ENCODE measurements around the gene RNU7-1.

RNU7-1 gene

GRCh38 chr12:6917491-6918231 is 26.0 kb upstream of the RNU7-1 start:
- ATAC-seq (no peak), DNase-seq (no peak)

GRCh38 chr12:6919588-6919987 is 24.0 kb upstream of the RNU7-1 start:
- ATAC-seq (no peak), DNase-seq (no peak)

- no peak for DNase-seq
- no peak for ATAC-seq
Measured at GRCh38 chr12:6921539-6921938, 22.1 kb upstream of the RNU7-1 start.

- ATAC-seq (no peak), DNase-seq (no peak)
Measured at GRCh38 chr12:6921996-6922946, 21.3 kb upstream of the RNU7-1 start.

DNA sequence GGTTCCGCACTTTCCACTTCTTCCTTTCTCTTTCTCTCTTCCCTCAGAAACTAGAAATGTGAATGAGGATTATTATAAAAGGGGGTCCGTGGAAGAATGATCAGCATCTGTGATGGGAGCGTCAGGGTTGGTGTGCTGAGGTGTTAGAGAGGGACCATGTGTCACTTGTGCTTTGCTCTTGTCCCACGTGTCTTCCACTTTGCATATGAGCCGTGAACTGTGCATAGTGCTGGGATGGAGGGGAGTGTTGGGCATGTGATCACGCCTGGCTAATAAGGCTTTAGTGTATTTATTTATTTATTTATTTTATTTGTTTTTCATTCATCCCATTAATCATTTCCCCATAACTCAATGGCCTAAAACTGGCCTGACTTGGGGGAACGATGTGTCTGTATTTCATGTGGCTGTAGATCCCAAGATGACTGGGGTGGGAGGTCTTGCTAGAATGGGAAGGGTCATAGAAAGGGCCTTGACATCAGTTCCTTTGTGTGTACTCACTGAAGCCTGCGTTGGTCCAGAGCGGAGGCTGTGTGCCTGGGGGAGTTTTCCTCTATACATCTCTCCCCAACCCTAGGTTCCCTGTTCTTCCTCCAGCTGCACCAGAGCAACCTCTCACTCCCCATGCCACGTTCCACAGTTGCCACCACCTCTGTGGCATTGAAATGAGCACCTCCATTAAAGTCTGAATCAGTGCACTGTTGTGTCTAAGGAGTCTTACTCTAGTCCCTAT is 20.4 kb upstream of the RNU7-1 start:
- ATAC-seq (no peak), DNase-seq (no peak)

DNA sequence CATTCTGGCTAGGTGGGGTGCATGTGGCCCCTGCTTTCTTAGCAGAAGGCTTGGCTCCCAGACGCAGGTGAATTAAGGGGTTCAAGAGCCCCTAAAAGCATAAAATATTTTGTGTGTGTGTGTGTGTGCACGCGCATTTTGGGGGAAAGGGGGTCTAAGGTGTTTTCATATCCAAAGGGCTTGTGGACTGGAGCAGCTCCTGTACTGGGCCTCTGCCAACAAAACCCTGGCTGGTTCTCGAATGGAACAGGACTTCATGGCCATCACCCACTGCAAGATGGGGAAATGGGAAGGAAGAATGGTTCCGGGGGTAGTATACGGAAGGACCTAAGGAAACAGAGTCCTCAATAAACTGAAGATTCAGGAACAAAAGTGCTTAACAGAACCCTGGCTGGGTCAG is 19.8 kb upstream of the RNU7-1 start:
- ATAC-seq (no peak), DNase-seq (no peak)

DNA sequence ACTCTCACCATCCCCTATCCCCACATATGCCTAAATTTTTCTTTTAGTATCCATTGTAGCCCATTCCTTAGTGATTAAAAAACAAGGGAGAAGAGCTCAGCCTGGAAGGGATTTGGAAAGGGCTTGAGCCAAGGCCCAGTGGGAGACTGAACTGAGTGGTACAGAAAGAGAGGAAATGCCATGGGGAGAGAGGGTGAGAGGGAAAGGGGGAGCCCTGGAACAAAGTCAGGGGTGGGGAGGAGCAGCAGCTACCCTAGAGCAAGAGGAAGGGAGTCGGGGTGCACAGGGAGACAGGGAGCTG is 18.4 kb upstream of the RNU7-1 start:
- ATAC-seq (no peak), DNase-seq (no peak)

GRCh38 chr12:6925540-6926279 is 17.9 kb upstream of the RNU7-1 start:
- DNase-seq (no peak), ATAC-seq (no peak)

- peak; percentile 24 for ATAC-seq
- DNase-seq, result peak; percentile 62
Measured at GRCh38 chr12:6927379-6928021, 16.1 kb upstream of the RNU7-1 start, which contains the start of gene ATN1. ATN1 (plus strand) TSS chr12:6927959; CDS start chr12:6934002, 6,043 bp downstream.

DNA sequence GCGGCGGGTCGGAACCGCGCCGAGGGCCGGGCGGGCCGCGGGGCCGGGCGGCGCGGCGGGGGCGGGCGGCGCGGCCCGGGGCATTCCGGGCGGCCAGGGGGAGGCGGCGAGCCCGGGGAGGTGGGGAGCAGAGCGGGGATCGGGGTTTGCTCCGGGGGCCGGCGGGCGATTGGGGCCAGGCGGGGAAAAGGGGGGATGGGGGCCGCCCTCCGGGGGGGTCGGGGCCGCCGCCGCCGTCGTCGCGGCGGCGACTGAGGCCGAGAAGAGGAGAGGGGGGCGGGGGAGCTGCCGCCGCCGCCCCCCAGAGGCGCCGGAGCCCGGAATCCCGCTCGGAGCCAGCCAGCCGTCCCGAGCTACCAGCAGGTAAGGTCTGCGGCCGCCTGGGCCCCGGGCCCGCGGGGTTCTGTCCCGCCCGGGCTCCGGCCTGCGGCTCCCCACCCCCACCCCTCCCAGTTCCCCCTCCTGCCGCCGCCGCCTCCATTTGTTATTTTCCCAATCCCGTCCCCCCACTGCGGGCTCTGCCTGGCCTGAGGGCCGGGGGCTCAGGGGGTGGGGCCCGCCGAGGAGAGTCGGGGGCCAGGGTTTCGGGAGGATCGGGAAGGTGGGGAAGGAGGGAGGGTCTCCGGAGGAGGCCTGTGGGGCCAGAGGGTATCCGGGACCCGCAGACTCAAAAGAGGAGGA is 15.5 kb upstream of the RNU7-1 start:
- ATAC-seq (peak; percentile 7), DNase-seq (no peak)

DNA sequence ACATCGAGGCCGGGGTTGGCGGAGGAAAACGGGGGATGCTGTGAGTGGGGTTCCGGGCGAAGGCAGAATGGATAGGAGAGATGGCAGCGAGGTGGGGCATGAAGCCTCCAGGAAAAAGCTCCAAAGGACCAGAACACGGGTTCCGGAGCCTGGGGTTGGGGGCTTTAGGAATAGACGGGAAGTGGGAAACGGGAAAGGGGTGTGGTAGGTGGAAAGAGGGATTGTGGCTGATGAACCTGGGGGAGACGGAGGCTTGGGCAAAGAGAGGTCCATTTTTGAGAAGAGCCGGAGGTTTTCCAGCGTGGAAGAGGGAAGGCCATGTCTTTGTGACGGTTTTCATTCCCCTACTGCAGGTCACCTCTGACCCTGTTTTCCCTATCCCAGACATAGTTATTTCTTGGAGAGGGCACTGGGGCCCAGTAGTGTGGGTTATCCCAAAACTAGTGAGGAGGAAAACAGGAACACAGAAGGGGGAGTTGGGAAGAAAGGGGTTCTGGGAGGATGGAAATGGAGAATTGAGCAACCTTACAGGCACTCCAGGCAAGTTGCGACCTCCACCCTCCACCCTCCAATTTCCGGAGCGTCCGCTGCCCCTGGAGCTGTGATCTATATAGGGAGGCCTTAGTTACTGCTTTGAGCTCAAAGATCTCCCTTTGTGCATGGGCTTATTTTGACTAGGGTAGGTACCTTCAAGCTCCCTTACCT is 14.8 kb upstream of the RNU7-1 start:
- DNase-seq, result no peak
- ATAC-seq, result no peak

- ATAC-seq (no peak), DNase-seq (no peak)
Measured at GRCh38 chr12:6929466-6930452, 13.9 kb upstream of the RNU7-1 start.

GRCh38 chr12:6932766-6933165 is 10.8 kb upstream of the RNU7-1 start:
- ATAC-seq, result no peak

DNA sequence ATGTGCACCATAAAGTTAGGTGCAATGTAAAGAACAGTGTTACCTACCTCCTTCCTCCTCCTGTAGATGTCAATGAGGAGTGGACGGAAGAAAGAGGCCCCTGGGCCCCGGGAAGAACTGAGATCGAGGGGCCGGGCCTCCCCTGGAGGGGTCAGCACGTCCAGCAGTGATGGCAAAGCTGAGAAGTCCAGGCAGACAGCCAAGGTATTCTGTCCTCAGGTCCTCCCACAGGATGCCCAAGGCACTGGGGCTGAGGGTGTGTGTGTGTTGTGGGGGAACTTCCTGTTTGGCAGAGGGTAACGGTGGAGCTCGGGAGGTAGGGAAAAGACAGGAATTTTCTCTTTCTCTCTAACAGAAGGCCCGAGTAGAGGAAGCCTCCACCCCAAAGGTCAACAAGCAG is 9.5 kb upstream of the RNU7-1 start:
- ATAC-seq (no peak), DNase-seq (no peak)

More at GRCh38 chr12:6932766-6933165, 10.8 kb upstream of the RNU7-1 start:
- DNase-seq, result no peak

DNA sequence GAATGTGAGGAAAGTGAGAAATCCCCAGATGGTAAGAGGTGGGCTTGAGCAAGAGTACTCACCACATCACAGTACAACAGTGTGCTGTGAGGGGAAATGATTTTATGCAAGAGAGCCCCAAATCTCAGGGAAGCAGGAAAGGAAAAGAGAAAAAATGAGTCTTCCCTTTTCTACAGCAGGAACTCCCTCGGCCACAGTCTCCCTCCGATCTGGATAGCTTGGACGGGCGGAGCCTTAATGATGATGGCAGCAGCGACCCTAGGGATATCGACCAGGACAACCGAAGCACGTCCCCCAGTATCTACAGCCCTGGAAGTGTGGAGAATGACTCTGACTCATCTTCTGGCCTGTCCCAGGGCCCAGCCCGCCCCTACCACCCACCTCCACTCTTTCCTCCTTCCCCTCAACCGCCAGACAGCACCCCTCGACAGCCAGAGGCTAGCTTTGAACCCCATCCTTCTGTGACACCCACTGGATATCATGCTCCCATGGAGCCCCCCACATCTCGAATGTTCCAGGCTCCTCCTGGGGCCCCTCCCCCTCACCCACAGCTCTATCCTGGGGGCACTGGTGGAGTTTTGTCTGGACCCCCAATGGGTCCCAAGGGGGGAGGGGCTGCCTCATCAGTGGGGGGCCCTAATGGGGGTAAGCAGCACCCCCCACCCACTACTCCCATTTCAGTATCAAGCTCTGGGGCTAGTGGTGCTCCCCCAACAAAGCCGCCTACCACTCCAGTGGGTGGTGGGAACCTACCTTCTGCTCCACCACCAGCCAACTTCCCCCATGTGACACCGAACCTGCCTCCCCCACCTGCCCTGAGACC is 8.0 kb upstream of the RNU7-1 start:
- ATAC-seq (no peak), DNase-seq (no peak)

- no peak for DNase-seq
- ATAC-seq, result no peak
Measured at GRCh38 chr12:6936194-6936635, 7.4 kb upstream of the RNU7-1 start.

DNA sequence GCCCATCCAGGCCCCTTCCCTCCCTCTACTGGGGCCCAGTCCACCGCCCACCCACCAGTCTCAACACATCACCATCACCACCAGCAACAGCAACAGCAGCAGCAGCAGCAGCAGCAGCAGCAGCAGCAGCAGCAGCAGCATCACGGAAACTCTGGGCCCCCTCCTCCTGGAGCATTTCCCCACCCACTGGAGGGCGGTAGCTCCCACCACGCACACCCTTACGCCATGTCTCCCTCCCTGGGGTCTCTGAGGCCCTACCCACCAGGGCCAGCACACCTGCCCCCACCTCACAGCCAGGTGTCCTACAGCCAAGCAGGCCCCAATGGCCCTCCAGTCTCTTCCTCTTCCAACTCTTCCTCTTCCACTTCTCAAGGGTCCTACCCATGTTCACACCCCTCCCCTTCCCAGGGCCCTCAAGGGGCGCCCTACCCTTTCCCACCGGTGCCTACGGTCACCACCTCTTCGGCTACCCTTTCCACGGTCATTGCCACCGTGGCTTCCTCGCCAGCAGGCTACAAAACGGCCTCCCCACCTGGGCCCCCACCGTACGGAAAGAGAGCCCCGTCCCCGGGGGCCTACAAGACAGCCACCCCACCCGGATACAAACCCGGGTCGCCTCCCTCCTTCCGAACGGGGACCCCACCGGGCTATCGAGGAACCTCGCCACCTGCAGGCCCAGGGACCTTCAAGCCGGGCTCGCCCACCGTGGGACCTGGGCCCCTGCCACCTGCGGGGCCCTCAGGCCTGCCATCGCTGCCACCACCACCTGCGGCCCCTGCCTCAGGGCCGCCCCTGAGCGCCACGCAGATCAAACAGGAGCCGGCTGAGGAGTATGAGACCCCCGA is 6.8 kb upstream of the RNU7-1 start:
- ATAC-seq (peak; percentile 55), DNase-seq (peak; percentile 78)

Data from stimulated activated naive CD8-positive, alpha-beta T cell treated with anti-CD3 and anti-CD28 coated beads, Interleukin-15, Interleukin-2, amounts not matched to agents 100 U/mL and 50 U/mL, for 24 hours (primary cell).